ENCODE measurements around the gene ACOT7. TPM values are rescaled to one million over a fixed set of nuclear protein-coding genes. Genes with fewer than 3 reads are reported as not detected.

The ACOT7 gene
- total RNA-seq, 2 experiments from 2014 or later: 97.0 to 102 TPM

GRCh38 chr1:6275826-6276782, 117.5 kb downstream of the ACOT7 start:
- DNase-seq (no peak), ATAC-seq (no peak)
- H3K4me3 Mint-ChIP-seq: no peak overlapping the region
- ChIA-PET POLR2A (interaction anchor here (0.8 kb wide), 1 partner anchor 34 kb away, joined by 4 read pairs; no protein-coding TSS in a partner anchor), CTCF (no interaction called here)
- H3K27ac Mint-ChIP-seq: no peak overlapping the region
- H3K9me3 Mint-ChIP-seq (ENCODE audit: insufficient read depth): no peaks in the 10 kb centered on the region
- H3K27me3 Mint-ChIP-seq (ENCODE audit: low read depth): no peaks in the 10 kb centered on the region
- H3K4me1 Mint-ChIP-seq (ENCODE audit: low read depth): no peaks in the 10 kb centered on the region
- no peaks in the 10 kb centered on the region for H3K36me3 Mint-ChIP-seq (ENCODE audit: low read depth)

DNA sequence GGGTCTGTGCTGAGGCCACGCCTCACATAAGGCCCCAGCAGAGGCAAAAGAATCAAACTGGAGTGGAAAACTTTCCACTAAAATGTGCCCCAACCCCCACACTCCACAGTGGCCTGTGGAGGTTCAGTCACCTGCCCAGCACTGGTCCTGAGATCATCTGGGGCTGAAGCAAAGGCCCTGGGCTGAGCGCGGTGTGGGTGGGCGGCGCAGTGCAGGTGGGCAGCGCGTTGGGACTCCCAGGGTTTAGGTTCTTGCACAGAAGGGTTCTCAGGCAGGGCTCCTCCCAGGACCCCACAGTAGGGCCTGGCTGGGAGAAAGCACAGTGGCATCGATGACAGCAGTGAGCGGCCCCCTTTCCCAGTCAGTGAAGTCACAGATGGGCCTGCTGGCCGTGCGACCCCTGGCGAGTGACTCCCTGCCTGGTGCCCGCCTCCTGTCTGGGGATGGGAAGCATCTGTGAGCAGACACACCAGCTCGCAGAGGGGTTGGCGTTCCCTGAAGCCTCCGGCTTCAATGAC, 118.9 kb downstream of the ACOT7 start:
- no peaks in the 10 kb centered on the region for H3K27me3 Mint-ChIP-seq (ENCODE audit: low read depth)
- no peaks in the 10 kb centered on the region for H3K36me3 Mint-ChIP-seq (ENCODE audit: low read depth)
- no peak overlapping the region for H3K4me3 Mint-ChIP-seq
- H3K9me3 Mint-ChIP-seq (ENCODE audit: insufficient read depth): no peaks in the 10 kb centered on the region
- no peaks in the 10 kb centered on the region for H3K4me1 Mint-ChIP-seq (ENCODE audit: low read depth)
- H3K27ac Mint-ChIP-seq: no peak overlapping the region
- ATAC-seq (no peak), DNase-seq (no peak)
- CTCF ChIA-PET: no interaction called here
- POLR2A ChIA-PET: no interaction called here

DNA sequence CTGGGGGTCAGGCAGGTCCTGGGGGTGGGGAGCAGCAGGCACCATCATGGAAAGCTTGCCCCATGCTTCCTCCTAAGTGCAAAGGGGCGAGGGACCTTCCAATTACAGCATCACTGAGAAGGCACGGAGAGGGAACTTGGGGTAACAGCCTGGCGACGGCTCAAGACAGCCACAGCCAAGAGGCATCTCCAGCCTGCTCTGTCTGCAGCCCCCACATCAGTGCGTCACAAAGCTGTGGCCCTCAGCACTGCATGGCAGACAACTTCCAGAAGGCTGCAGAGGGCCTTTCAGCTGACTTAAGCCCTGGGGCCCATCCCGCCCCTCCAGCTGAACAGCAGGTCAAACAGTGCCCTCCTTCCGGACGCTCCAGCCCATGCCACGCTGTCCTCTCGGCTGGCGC, 119.5 kb downstream of the ACOT7 start:
- no peak for ATAC-seq
- H3K27me3 Mint-ChIP-seq (ENCODE audit: low read depth): no peaks in the 10 kb centered on the region
- H3K4me3 Mint-ChIP-seq: no peak overlapping the region
- H3K4me1 Mint-ChIP-seq (ENCODE audit: low read depth): no peaks in the 10 kb centered on the region
- CTCF ChIA-PET: no interaction called here
- POLR2A ChIA-PET: no interaction called here
- H3K36me3 Mint-ChIP-seq (ENCODE audit: low read depth): no peaks in the 10 kb centered on the region
- no peak for DNase-seq
- H3K27ac Mint-ChIP-seq: no peak overlapping the region
- no peaks in the 10 kb centered on the region for H3K9me3 Mint-ChIP-seq (ENCODE audit: insufficient read depth)

GRCh38 chr1:6273380-6273891, 120.1 kb downstream of the ACOT7 start:
- Mint-ChIP-seq H3K27ac (no peak overlapping the region), H3K4me3 (no peak overlapping the region), H3K4me1 (ENCODE audit: low read depth) (no peaks in the 10 kb centered on the region), H3K27me3 (ENCODE audit: low read depth) (no peaks in the 10 kb centered on the region), H3K36me3 (ENCODE audit: low read depth) (no peaks in the 10 kb centered on the region), H3K9me3 (ENCODE audit: insufficient read depth) (no peaks in the 10 kb centered on the region)
- ChIA-PET CTCF (interaction anchor here (0.8 kb wide), 1 partner anchor 29 kb away, joined by 3 read pairs; no protein-coding TSS in a partner anchor), POLR2A (no interaction called here)
- no peak for ATAC-seq
- DNase-seq: no peak

DNA sequence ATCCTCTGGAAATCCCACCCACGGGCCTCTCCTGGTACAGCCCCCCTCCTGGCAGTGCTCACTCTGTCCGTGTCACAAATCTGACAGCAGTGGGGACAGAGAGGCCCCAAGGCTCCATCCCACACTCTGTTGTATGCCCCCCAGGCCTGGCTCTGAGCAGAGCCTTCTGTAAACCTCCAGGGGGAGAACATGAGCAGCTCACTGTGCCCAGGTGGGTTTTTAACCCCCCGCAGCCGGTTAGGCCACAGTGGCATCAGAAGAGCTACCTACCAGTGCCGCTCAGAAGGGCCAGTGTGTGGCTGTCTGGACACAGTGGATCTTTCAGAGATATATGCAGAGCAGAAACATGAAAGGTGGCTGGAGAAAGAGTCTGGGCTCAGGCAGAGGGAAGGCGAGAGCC, 120.7 kb downstream of the ACOT7 start:
- H3K36me3 Mint-ChIP-seq (ENCODE audit: low read depth): no peaks in the 10 kb centered on the region
- ChIA-PET CTCF (interaction anchor here (0.8 kb wide), 1 partner anchor 28 kb away, joined by 3 read pairs; no protein-coding TSS in a partner anchor), POLR2A (no interaction called here)
- no peaks in the 10 kb centered on the region for H3K4me1 Mint-ChIP-seq (ENCODE audit: low read depth)
- H3K4me3 Mint-ChIP-seq: no peak overlapping the region
- ATAC-seq (no peak), DNase-seq (no peak)
- no peaks in the 10 kb centered on the region for H3K9me3 Mint-ChIP-seq (ENCODE audit: insufficient read depth)
- H3K27me3 Mint-ChIP-seq (ENCODE audit: low read depth): no peaks in the 10 kb centered on the region
- H3K27ac Mint-ChIP-seq: no peak overlapping the region

DNA sequence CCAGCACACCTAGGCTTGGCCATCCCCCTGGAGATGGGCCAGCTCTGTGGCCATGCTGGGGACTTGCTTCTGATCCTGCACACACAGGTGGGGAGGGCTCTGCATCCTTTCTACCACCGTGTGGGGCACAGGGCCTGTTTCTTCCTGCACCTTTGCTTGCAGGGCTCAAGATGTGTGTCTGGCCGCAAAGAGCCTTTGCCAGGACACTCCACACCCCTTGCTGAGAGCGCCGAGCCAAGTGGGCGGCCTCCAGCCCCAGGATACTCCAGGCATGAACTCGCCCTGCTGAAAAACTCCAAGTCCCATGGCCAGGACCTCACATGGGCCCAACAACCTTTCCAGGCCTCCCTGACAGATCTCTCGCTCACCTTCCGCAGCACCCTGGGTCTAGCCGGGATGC, 121.1 kb downstream of the ACOT7 start:
- no peaks in the 10 kb centered on the region for H3K4me1 Mint-ChIP-seq (ENCODE audit: low read depth)
- ATAC-seq (no peak), DNase-seq (no peak)
- ChIA-PET POLR2A (no interaction called here), CTCF (no interaction called here)
- H3K27me3 Mint-ChIP-seq (ENCODE audit: low read depth): no peaks in the 10 kb centered on the region
- no peaks in the 10 kb centered on the region for H3K9me3 Mint-ChIP-seq (ENCODE audit: insufficient read depth)
- no peaks in the 10 kb centered on the region for H3K36me3 Mint-ChIP-seq (ENCODE audit: low read depth)
- H3K4me3 Mint-ChIP-seq: no peak overlapping the region
- H3K27ac Mint-ChIP-seq: no peak overlapping the region

GRCh38 chr1:6271554-6271953, 122.0 kb downstream of the ACOT7 start:
- Mint-ChIP-seq H3K9me3 (ENCODE audit: insufficient read depth) (no peaks in the 10 kb centered on the region), H3K36me3 (ENCODE audit: low read depth) (no peaks in the 10 kb centered on the region), H3K27ac (no peak overlapping the region), H3K27me3 (ENCODE audit: low read depth) (no peaks in the 10 kb centered on the region), H3K4me3 (no peak overlapping the region), H3K4me1 (ENCODE audit: low read depth) (no peaks in the 10 kb centered on the region)
- ChIA-PET CTCF (interaction anchor here (0.7 kb wide), 1 partner anchor 176 kb away, joined by 3 read pairs; no protein-coding TSS in a partner anchor), POLR2A (no interaction called here)
- DNase-seq: no peak
- ATAC-seq: no peak

DNA sequence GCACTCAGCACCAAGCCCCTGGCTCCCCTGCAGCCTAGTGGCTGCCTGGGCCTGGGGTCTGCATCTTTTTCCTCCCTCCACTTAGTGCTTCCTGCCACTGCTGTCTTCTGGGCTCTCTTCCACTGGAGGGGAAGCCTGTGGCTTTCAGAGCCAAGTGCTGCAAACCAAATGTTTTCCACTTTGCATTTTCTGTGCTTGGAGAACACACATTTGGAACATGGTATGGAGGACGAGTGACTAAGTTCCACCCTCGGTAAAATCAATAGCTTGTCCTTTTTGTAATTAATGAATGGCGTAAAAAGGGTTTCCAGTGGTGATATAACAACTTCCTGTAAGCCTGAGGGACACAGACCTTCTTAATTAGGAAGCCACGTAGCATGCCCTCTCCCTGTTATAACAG, 122.6 kb downstream of the ACOT7 start:
- Mint-ChIP-seq H3K36me3 (ENCODE audit: low read depth) (no peaks in the 10 kb centered on the region), H3K27me3 (ENCODE audit: low read depth) (no peaks in the 10 kb centered on the region), H3K9me3 (ENCODE audit: insufficient read depth) (no peaks in the 10 kb centered on the region), H3K27ac (no peak overlapping the region), H3K4me3 (no peak overlapping the region), H3K4me1 (ENCODE audit: low read depth) (no peaks in the 10 kb centered on the region)
- ChIA-PET CTCF (no interaction called here), POLR2A (no interaction called here)
- DNase-seq (no peak), ATAC-seq (no peak)

DNA sequence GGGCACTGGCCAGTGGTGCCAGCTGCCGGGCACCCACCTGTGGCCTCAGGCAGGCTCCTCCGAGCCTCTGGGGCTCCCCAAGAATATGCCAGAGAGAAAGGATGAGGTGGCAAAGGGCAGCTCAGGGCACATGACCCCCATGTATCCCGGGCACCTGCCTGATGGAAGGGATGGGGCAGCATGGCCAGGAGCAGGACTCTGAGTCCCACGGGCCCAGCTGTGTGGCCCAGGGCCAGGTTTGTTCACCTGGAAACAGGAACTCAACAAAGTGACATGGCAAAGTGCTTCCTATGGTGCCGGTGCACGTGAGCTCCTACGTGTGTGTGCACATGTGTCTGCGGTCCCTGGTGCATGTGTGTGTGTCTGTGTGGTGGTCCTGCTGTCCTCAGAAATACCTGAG, 123.2 kb downstream of the ACOT7 start:
- no peak overlapping the region for H3K27ac Mint-ChIP-seq
- no peaks in the 10 kb centered on the region for H3K9me3 Mint-ChIP-seq (ENCODE audit: insufficient read depth)
- ChIA-PET CTCF (interaction anchor here (1.4 kb wide), 1 partner anchor 24 kb away, joined by 3 read pairs; no protein-coding TSS in a partner anchor), POLR2A (no interaction called here)
- no peak for DNase-seq
- no peak overlapping the region for H3K4me3 Mint-ChIP-seq
- ATAC-seq: no peak
- H3K27me3 Mint-ChIP-seq (ENCODE audit: low read depth): no peaks in the 10 kb centered on the region
- no peaks in the 10 kb centered on the region for H3K36me3 Mint-ChIP-seq (ENCODE audit: low read depth)
- no peaks in the 10 kb centered on the region for H3K4me1 Mint-ChIP-seq (ENCODE audit: low read depth)

- no peaks in the 10 kb centered on the region for H3K9me3 Mint-ChIP-seq (ENCODE audit: insufficient read depth)
- no peaks in the 10 kb centered on the region for H3K27me3 Mint-ChIP-seq (ENCODE audit: low read depth)
- H3K27ac Mint-ChIP-seq: no peak overlapping the region
- ATAC-seq (no peak), DNase-seq (no peak)
- ChIA-PET POLR2A (no interaction called here), CTCF (interaction anchor here (1.4 kb wide), 1 partner anchor 24 kb away, joined by 3 read pairs; no protein-coding TSS in a partner anchor)
- H3K4me1 Mint-ChIP-seq (ENCODE audit: low read depth): no peaks in the 10 kb centered on the region
- no peak overlapping the region for H3K4me3 Mint-ChIP-seq
- H3K36me3 Mint-ChIP-seq (ENCODE audit: low read depth): no peaks in the 10 kb centered on the region
Measured at GRCh38 chr1:6269720-6270400, 123.7 kb downstream of the ACOT7 start.

DNA sequence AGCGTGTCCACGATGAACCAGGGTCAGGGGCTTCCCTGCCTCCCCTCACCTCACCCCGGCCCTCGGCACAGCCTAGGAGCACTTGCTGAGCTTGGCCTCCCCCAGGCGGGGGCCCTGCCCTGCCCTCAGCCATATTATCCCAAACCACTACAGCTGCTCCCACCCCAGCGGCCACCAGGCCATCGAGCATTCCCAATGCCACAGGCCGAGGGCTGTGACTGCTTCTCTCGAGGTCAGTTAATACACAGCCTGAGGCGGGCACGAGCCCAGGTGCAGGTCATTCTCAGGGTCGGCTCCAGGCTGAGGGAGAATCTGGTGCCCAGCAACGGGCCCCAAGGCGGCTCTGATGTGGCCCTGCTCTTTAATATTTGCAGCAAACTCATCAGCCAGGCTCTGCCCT, 124.3 kb downstream of the ACOT7 start:
- H3K4me3 Mint-ChIP-seq: no peak overlapping the region
- H3K36me3 Mint-ChIP-seq (ENCODE audit: low read depth): no peaks in the 10 kb centered on the region
- ChIA-PET POLR2A (no interaction called here), CTCF (interaction anchor here (1.4 to 1.6 kb wide), 2 partner anchors 22 to 23 kb away, joined by 3 to 8 read pairs; no protein-coding TSS in a partner anchor)
- H3K4me1 Mint-ChIP-seq (ENCODE audit: low read depth): no peaks in the 10 kb centered on the region
- DNase-seq: no peak
- no peaks in the 10 kb centered on the region for H3K27me3 Mint-ChIP-seq (ENCODE audit: low read depth)
- H3K27ac Mint-ChIP-seq: no peak overlapping the region
- H3K9me3 Mint-ChIP-seq (ENCODE audit: insufficient read depth): no peaks in the 10 kb centered on the region
- no peak for ATAC-seq

DNA sequence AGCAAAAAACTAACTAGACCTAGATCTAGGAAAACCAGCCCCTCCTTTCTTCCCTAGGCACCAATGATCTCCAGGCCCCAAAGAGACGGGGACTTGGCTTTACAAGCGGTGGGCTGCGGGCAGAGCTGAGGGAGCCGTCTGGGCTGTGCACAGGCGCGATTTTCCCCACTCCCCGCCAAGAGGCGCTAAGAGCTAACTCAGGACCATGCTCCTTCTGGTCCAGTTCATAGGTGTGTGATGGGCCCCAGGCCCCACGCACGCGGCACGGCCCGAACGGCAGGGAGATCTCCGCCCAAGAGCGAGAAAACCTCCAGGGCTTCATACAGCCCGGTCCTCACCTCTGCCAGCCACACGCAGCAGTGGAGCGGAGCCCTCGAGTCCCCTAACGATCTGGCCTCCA, 125.2 kb downstream of the ACOT7 start:
- Mint-ChIP-seq H3K27me3 (ENCODE audit: low read depth) (no peaks in the 10 kb centered on the region), H3K27ac (no peak overlapping the region), H3K36me3 (ENCODE audit: low read depth) (no peaks in the 10 kb centered on the region), H3K9me3 (ENCODE audit: insufficient read depth) (no peaks in the 10 kb centered on the region), H3K4me1 (ENCODE audit: low read depth) (peaks cover 7% of the 10 kb centered on the region), H3K4me3 (no peak overlapping the region)
- no peak for ATAC-seq
- CTCF ChIA-PET: interaction anchor here (1.4 to 1.6 kb wide), 2 partner anchors 22 to 137 kb away, joined by 4 to 8 read pairs; no protein-coding TSS in a partner anchor
- POLR2A ChIA-PET: no interaction called here
- DNase-seq: no peak

Measured in activated CD8-positive, alpha-beta T cell treated with anti-CD3 and anti-CD28 coated beads, Interleukin-2, amount 10 ng/mL, durations not matched to agents 7 days and 5 days (primary cell).